PC-9 (cell line): ENCODE data around the gene HTT. TPM values are rescaled to one million over a fixed set of nuclear protein-coding genes. Genes with fewer than 3 reads are reported as not detected.
A peak's percentile ranks its signal among the peaks of the same experiment; 100 is the strongest.

Experiments used
- BruUV-seq: library from RNA; stranded (reverse); fragments of 400-500 nt; replicated peaks from 2 replicates; lab custom pipeline; 2021; lab: Mats Ljungman, UMichigan
- CTCF ChIA-PET: fragments of 300-600 bp; sonication (Branson Sonifier 250); formaldehyde crosslinking; loops from one replicate; lab custom pipeline; 2022; ENCODE audit warnings: antibody characterized with exemption; lab: Charles Lee
- POLR2A ChIA-PET: fragments of 300-600 bp; sonication (Branson Sonifier 250); formaldehyde crosslinking; loops from one replicate; lab custom pipeline; 2022; ENCODE audit warnings: antibody characterized with exemption; ENCODE audit not compliant: unreplicated experiment; lab: Charles Lee
- DNase-seq, 2 experiments: peaks; one replicate each; pipeline versions ENCODE4 v3.0.0 to v3.0.0-alpha.2; 2015 to 2022; ENCODE audit warnings: mixed read lengths in 1 of 2
- H2AFZ ChIP-seq: fragments of 200-600 bp; sonication (generic); 2 replicates; pipeline ENCODE4 v1.8.1; 2017; ENCODE audit warnings: antibody characterized with exemption
- H3F3A ChIP-seq: fragments of 200-600 bp; sonication (generic); 2 replicates; pipeline ENCODE4 v1.8.1; 2017; ENCODE audit warnings: antibody characterized with exemption, mild to moderate bottlenecking, low read depth; ENCODE audit not compliant: insufficient read depth
- H3K27ac ChIP-seq: fragments of 200-600 bp; sonication (generic); 2 replicates; pipeline ENCODE4 v1.6.1; 2016; ENCODE audit warnings: mixed run types
- H3K27me3 ChIP-seq: fragments of 200-600 bp; sonication (generic); 2 replicates; pipeline ENCODE4 v1.6.1; 2016; ENCODE audit warnings: low read depth, mixed run types; ENCODE audit not compliant: insufficient read depth
- H3K36me3 ChIP-seq: fragments of 200-600 bp; sonication (generic); 2 replicates; pipeline ENCODE4 v1.6.1; 2016; ENCODE audit warnings: low read depth, mixed run types
- H3K4me1 ChIP-seq: fragments of 200-600 bp; sonication (generic); replicated peaks from 2 replicates; pipeline ENCODE4 v1.6.1; 2016; ENCODE audit warnings: mixed run types; ENCODE audit not compliant: insufficient read depth
- H3K4me2 ChIP-seq: fragments of 200-600 bp; sonication (generic); 2 replicates; pipeline ENCODE4 v1.6.1; 2017; ENCODE audit warnings: mixed run types
- H3K4me3 ChIP-seq: fragments of 200-600 bp; sonication (generic); 2 replicates; pipeline ENCODE4 v1.6.1; 2016; ENCODE audit warnings: mixed run types
- H3K79me2 ChIP-seq: fragments of 200-600 bp; sonication (generic); 2 replicates; pipeline ENCODE4 v1.6.1; 2017; ENCODE audit warnings: low read depth, mixed run types
- H3K9me2 ChIP-seq: fragments of 200-600 bp; sonication (generic); 2 replicates; pipeline ENCODE4 v1.8.1; 2017; ENCODE audit warnings: mild to moderate bottlenecking; ENCODE audit not compliant: insufficient read depth
- H3K9me3 ChIP-seq: fragments of 200-600 bp; sonication (generic); 2 replicates; pipeline ENCODE4 v1.8.1; 2016; ENCODE audit warnings: low read depth; ENCODE audit not compliant: insufficient read depth
- H4K20me1 ChIP-seq: fragments of 200-600 bp; sonication (generic); 2 replicates; pipeline ENCODE4 v1.8.1; 2017; ENCODE audit not compliant: insufficient read depth
- EZH2 ChIP-seq: fragments of 200-600 bp; sonication (generic); IDR thresholded peaks from 2 replicates; pipeline ENCODE4 v1.8.0; 2017; ENCODE audit warnings: antibody characterized with exemption, low read depth
- intact Hi-C: fragments of 100-400 bp; cut with micrococcal nuclease; formaldehyde crosslinking; loops from one replicate; pipeline ENCODE4 v1.10.0; 2022; ENCODE audit not compliant: unreplicated experiment
- total RNA-seq: library from RNA; stranded (reverse); gene quantifications from 2 replicates; pipeline ENCODE4 v1.2.3, GENCODE V29; 2021
- TF ChIP-seq, protein P1 (sequence below): fragments of 200-600 bp; sonication (generic); conservative IDR thresholded peaks from 2 replicates; pipeline ENCODE4 v1.6.1; 2017; ENCODE audit warnings: mixed run types, antibody characterized with exemption, mild to moderate bottlenecking, moderate library complexity

Gene HTT
- total RNA-seq, 1 experiment from 2014 or later: 81.7 TPM

DNA sequence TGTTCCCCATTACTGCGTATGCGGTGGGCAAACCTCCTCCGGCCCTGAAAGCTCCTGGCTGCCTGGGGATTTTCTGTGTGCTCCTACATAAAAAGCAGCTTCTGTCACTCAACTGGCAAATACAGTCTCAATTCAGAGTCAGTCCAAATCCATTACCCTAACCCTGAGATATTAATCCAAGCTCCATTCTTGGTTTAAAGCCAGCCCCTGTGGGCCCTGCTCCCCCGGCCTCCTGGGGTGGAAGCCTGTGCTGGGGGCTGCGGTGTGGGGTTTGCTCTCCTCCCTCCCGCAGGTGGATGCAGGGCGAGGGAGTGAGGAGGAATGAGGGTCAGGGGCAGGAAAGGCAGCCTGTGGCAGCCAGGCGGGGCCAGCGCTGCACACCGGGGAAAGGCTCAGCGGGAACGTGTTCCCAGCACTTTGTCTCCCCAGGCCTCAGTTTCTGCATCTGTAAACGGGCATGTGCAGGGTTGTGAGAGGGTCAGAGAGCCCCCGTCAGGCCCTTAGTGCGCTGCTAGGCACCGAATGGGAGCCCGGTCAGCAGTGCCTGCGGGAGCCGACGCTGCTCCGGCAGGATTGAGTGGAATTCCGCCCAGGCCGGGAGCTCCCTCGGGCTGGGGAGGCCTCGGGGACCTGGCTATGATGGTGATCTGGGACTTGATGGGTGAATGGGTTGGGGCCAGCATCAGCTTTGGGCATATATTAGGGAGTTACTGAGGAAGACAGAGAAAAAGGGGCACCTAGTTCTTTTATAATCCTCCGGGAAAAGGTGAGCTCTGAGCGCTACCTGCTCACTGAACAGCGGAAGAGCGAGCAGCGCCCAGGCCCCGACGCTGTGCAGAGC lies 212.1 kb downstream of the HTT start:
- Histone ChIP-seq H3K4me3 (peak overlapping the region; percentile 41; the same call in 1 of the 2 replicates), H3K79me2 (no peaks in the 10 kb centered on the region), H3F3A (peaks cover 13% of the 10 kb centered on the region; the same call in 1 of the 2 replicates), H3K4me1 (peaks cover 28% of the 10 kb centered on the region), H3K9me3 (no peaks in the 10 kb centered on the region; the same call in 1 of the 2 replicates), H3K27ac (peak overlapping the region; percentile 59), H2AFZ (no peak overlapping the region), H3K36me3 (no peaks in the 10 kb centered on the region), H3K27me3 (no peaks in the 10 kb centered on the region), H3K9me2 (no peaks in the 10 kb centered on the region), H3K4me2 (peak overlapping the region; percentile 77), H4K20me1 (no peaks in the 10 kb centered on the region)
- intact Hi-C loops: no loop called here
- no TSS peak for BruUV-seq
- TF ChIP-seq, protein P1, sequence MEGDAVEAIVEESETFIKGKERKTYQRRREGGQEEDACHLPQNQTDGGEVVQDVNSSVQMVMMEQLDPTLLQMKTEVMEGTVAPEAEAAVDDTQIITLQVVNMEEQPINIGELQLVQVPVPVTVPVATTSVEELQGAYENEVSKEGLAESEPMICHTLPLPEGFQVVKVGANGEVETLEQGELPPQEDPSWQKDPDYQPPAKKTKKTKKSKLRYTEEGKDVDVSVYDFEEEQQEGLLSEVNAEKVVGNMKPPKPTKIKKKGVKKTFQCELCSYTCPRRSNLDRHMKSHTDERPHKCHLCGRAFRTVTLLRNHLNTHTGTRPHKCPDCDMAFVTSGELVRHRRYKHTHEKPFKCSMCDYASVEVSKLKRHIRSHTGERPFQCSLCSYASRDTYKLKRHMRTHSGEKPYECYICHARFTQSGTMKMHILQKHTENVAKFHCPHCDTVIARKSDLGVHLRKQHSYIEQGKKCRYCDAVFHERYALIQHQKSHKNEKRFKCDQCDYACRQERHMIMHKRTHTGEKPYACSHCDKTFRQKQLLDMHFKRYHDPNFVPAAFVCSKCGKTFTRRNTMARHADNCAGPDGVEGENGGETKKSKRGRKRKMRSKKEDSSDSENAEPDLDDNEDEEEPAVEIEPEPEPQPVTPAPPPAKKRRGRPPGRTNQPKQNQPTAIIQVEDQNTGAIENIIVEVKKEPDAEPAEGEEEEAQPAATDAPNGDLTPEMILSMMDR: no peak
- TF ChIP-seq EZH2: no peak
- ChIA-PET CTCF (interaction anchor here (0.7 kb wide), 1 partner anchor 151 kb away, joined by 4 read pairs; no protein-coding TSS in a partner anchor), POLR2A (no interaction called here)
- no peak for DNase-seq

DNA sequence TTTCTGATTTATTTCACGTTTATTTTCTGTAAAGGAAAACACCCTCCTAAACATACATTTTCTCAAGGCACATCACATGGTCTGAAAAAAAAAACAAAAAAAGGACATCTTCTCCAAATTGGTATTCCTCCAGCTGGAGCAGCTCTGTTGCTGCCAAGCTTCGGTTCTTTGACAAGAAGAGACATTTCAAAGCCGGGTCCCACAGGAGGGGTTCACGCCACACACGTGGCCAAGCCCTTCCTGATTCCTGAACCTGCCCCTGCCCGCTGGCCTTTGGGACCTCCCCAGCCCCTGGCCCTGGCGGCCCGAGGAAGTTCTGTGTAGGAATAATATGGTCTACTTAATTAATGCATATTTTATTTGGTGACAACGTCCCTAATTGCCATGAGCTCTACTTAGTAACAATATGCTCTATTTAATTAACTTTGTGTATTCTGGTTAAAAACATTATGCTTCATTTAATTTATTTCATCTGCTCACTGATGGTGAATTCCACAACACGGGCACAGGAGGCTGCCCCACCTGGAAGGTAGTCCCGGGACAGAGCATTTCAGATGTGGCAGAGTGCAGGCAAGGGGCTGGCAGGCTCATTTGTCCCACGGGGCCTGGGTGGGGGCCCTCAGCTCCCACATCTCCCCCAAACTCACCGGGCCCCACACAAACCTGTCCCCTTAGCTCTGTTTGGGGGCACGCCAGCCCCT lies 212.9 kb downstream of the HTT start:
- TF ChIP-seq EZH2: no peak
- TF ChIP-seq, protein P1: no peak
- Histone ChIP-seq H2AFZ (no peak overlapping the region), H3K9me2 (no peaks in the 10 kb centered on the region), H3K4me1 (peaks cover 28% of the 10 kb centered on the region), H3K9me3 (no peaks in the 10 kb centered on the region), H3K4me3 (no peak overlapping the region), H3K79me2 (no peaks in the 10 kb centered on the region), H3K27me3 (no peaks in the 10 kb centered on the region), H3K36me3 (no peaks in the 10 kb centered on the region), H3K27ac (no peak overlapping the region), H3K4me2 (no peak overlapping the region), H3F3A (peaks cover 17% of the 10 kb centered on the region), H4K20me1 (no peaks in the 10 kb centered on the region)
- POLR2A ChIA-PET: no interaction called here
- CTCF ChIA-PET: no interaction called here
- no TSS peak for BruUV-seq
- DNase-seq: no peak
- intact Hi-C loops: no loop called here

DNA sequence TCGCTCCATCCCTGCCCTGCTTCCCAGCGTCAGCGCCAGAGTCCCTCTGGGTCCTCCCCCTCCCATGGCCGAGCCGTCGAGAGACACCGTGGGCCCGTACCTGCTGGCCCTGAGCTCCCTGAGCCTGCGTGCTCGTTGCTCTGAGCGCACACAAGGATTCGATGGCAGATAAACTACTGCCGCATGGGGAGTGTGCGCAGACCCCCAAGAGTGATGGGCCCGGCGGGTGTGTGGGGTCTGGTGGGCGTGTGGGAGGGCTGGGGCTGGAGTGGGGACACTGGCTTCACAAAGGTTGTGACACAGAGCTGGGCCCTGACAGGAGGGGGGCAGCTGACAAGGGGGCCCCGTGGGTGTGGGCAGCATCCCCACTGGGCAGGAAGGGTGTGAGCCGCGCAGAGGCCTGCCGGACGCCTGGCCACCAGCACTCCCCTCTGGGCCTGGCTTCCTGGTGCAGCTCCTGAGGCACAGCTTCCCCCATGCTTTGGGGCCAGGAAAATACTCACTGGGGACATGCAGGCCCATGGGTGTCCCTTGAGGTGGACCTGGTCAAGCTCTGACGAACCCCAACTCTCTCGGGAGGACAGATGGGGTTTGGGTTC lies 213.6 kb downstream of the HTT start:
- ChIA-PET CTCF (no interaction called here), POLR2A (no interaction called here)
- Histone ChIP-seq H3K36me3 (no peaks in the 10 kb centered on the region), H3K9me2 (no peaks in the 10 kb centered on the region), H3K79me2 (no peaks in the 10 kb centered on the region), H3K27me3 (no peaks in the 10 kb centered on the region), H3K9me3 (no peaks in the 10 kb centered on the region), H3K4me2 (no peak overlapping the region), H3K4me1 (peaks cover 28% of the 10 kb centered on the region), H4K20me1 (no peaks in the 10 kb centered on the region), H3F3A (peaks cover 17% of the 10 kb centered on the region), H2AFZ (no peak overlapping the region), H3K4me3 (no peak overlapping the region), H3K27ac (no peak overlapping the region)
- TF ChIP-seq, protein P1: no peak
- no peak for TF ChIP-seq EZH2
- no peak for DNase-seq
- no TSS peak for BruUV-seq
- intact Hi-C loops: no loop called here
